T-helper 1 cell (primary cell): ENCODE data around the gene ANKFY1.
A peak's percentile ranks its signal among the peaks of the same experiment; 100 is the strongest.
"Not testable (repeated sequence)": the region's sequence is repeated elsewhere in the genome, so short reads cannot be mapped to it uniquely, and the experiment has no call there.

ENCODE experiments used
- DNase-seq, 5 donors: peaks; one replicate each; pipeline ENCODE4 v3.0.0-alpha.2; 2012 to 2020

ANKFY1 gene

DNA sequence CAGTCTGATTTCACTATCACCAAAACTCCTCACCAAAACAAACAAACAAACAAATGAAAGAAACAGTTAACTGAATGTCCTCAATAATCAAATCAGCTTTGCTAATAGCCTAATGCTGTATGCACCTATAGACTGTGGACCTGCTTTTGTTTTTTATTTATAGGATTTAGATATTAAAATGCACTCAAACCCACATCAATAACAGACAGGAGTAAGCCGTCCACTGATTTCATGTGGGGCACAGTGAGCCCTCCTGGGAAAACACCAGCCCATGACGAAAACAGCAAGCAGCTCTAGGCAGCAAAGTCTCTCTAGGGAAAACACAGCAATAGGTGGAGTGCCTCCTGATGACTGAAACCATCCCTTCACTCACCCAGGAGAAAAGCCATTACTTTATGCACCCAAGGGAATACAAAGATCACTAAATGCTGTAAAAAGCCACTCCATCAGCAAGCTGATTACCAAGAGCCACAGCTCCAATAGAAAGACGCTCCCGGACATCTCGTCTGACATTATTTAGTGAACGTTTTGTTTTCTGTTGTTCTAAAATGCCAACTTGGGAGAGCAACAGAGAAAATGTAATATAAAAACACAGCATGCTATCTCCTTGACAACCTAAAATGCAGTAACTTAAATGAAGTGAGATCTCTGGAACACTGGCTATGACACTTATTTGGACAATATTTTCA is 47.8 kb downstream of the ANKFY1 start:
- no peak for DNase-seq

DNA sequence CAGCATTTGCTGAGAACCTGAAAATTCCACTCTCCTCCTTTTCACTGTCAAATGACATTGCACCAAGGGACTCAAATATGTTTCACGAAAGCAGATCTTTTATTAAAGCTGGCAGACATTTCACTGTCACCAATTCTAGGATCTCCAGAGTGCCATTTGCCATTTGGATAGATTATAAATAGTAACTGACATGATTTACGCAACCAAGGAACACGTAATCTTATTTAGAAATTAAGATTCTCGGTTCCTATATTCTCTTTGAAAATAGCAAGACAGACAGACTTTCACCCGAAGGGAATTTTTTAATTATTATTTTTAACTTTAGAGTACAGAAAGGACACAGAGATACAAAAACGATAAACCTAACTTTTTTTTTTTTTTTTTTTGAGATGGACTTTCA is 49.6 kb downstream of the ANKFY1 start:
- DNase-seq, result no peak

DNA sequence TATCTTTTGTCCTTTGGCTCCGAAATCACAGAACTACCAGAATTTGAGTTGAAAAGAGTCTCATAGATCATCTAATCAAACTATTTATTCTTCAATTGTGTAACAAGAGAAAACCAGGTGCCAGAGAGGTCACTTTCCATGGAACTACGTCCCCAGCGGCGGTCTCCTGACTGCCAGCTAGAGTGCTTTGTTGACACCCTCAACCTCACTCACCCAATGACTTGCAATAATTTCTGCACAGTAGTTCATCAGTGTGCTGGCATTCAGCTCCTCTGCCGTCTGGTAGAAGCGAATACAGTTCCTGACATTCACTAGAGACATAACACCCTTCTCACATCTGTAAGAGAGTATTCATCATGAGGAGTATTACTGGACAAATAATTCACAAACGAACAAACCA is 54.2 kb downstream of the ANKFY1 start:
- no peak for DNase-seq

DNA sequence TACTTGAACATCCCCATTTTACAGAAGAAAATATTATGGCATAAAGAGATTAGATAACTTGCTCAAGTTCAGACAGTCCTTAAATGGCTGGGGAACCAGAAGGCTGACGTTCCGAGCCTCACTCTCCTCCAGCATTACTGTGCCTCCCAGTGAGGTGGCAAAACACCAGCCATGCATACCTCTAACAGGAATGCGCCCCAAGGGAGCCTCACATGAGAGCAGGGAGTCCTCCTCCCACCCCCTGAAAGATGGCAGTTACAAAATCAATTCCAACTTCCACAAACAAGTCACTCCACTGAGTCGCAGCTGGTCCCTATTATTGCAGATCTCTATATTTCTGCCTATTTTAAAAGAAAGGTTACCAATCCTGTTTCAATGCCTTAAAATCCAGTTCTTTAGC is 55.5 kb downstream of the ANKFY1 start:
- DNase-seq, result no peak

DNA sequence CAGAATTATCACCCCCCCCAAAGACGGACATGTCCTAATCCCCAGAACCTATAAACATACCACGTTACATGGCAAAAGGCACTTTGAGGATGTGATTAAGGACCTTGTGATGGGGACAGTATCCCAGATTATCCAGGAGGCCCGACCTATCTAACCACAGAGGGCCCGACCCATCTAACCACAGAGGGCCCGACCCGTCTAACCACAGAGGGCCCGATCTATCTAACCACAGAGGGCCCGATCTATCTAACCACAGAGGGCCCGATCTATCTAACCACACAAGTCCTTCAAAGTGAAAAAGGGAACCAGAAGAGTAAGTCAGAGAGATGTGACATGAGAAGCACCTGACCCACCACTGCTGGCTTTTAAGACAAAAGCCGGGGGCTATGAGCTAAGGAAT is 56.8 kb downstream of the ANKFY1 start:
- no peak for DNase-seq

DNA sequence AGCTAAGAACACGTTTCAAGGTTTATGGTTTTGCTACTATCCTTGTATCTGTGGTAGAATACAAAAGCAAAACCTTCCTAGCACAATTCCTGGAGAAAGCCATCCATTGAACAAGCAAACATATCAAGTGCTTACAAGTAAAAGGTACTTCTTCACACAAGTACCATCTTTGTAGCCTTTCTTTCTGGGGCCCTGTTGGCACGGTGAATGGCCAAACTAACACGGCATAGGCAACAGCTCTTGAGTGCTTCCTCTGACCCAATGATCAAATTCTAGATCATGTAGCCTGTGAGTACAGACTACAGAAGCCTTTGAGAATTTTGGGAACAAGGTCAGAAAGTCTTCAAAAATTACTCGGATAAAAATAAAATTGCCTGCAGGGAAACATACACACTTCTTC is 57.9 kb downstream of the ANKFY1 start:
- DNase-seq, result no peak

DNA sequence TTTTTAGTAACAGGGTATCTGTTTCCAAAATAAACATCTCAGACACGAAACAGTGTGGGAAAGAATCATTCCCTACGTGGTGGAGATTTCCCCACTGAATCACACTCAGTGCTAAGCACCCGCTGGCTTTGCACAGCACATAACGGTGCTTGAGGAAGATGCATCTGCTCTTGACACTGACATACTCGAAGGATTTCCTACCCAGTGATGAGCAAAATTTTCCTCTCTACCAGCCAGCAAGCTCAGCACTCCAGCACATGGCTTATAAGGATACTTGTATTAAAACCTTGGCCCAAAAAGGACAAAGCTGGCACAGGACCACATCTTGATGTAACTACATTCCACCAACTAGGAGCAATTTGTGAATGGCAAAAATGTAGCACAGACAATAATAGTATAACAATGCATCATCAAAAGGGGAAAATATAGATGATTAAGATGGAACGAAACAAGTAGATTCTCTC is 59.0 kb downstream of the ANKFY1 start:
- no peak for DNase-seq

DNA sequence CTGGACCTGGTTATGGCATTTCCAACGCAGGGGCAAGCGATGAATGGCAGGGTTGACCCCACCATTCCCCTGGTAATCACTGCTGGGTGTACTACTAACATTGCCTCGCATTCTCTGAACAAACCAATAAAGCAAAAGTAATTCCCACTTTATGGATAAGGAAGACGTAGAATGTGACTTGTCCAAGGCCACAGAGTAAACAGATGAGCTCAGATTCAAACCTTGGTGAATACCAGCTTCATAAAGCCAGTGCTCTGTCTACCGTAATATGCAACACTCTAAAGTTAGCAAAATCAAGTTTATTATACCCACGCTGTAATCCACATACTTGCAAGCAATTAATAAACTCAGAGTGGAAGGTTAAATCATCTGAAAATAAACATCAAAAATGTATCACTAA is 59.6 kb downstream of the ANKFY1 start:
- no peak for DNase-seq

DNA sequence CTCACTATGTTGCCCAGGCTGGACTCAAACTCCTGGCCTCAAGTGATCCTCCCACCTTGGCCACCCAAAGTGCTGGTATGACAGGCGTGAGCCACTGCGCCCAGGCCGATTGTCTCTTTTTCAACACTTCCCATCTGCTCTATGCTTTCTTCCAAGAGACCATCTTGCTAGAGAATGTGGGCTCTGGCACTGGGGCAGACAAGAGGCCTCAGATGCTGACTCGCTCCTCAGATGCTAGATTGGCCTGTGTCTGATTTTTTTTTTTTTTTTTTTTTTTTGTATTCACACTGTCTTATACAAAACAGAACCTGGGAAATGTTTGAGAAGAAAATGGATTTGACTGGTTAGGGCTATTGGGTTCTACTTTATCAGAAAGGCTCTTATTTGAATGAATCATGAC is 62.6 kb downstream of the ANKFY1 start:
- DNase-seq, result no peak

DNA sequence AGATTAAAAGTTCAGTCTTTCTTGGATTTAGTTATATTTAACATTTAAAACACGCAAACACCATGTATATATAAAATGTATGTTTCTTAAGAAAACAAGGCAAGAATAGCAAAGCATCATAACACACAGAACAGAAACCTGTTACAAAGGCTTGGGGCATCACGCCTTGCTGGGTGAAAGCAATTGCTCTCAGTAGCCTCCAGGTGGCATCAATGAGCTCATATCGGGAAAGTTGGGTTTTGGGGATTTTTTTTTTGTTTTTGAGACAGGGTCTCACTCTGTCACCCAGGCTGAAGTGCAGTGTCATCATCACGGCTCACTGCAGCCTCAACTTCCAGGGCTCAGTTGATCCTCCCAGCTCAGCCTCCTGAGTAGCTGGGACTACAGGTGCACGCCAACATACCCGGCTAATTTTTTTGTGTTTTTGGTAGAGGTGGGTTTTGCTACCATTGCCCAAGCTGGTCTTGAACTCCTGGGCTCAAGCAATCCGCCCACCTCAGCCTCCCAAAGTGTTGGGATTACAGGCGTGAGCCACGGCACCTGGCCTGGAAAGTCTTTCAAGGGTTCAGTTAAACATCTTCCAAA is 63.9 kb downstream of the ANKFY1 start:
- peak in 3 of 5 donors; percentile 8 to 41 (median 29) for DNase-seq

DNA sequence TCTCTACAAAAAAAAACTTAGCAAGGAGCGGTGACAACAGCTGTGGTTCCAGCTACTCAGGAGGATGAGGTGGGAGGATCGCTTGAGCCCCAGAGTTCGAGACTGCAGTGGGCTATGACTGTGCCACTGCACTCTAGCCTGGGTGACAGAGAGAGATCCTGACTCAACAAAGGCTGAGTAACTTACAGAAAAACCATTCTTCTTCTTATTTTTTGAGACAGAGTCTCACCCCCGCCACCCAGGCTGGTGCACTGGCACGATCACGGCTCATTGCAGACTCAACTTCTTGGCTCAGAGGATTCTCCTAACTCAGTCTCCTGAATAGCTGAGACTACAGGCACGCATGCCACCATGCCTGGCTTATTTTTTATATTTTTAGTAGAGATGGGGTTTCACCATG is 64.8 kb downstream of the ANKFY1 start:
- DNase-seq, result no peak

DNA sequence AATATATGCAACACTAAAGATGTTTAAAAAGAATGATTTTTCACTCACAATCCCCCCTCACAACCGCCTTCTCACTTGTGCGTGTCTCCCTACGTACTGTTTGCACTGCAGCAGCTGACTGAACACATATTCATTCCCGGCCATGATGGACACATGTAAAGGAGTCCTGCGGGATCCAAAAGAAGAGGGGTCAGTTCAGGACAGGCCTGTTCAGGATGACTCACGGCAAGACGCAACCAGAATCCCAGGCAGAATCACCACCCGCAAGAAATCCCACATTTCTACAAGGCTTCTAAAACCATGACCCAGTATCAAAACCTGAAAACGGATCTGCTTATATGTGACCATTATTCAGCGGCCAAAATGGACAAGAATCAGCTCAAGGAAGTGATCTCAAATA is 68.5 kb downstream of the ANKFY1 start:
- DNase-seq, result no peak

DNA sequence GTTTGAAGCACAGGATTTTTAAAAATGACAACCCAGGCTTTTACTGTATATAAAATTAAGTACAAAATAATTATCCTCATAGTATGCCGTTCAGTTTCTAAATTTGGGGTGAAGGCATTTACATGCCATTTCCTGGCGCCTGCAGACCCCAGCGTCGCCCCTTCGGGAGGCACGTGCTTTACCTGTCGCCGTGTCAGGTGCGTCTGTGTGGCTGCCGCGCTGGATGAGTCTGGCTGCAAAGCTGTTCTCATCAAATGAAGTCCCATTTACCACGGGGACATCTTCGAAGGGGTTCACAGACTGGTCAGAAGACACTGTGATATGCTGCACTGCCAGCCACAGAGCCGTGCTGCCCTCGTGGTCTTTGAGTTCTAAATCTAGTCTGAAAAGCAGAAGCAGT is 69.0 kb downstream of the ANKFY1 start:
- no peak for DNase-seq

DNA sequence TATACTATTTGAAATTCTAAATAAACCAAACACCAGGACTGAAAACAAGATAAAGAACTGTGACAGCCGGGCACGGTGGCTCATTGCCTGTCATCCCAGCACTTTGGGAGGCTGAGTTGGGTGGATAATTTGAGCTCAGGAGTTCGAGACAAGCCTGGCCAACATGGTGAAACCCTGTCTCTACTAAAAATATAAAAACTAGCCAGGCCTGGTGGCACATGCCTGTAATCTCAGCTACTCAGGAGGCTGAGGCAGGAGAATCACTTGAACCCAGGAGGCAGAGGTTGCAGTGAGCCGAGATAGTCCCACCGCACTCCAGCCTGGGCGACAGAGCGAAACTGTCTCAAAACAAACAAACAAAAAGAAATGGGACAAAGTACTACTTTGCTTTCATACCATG is 73.0 kb downstream of the ANKFY1 start:
- not testable (repeated sequence) for DNase-seq

DNA sequence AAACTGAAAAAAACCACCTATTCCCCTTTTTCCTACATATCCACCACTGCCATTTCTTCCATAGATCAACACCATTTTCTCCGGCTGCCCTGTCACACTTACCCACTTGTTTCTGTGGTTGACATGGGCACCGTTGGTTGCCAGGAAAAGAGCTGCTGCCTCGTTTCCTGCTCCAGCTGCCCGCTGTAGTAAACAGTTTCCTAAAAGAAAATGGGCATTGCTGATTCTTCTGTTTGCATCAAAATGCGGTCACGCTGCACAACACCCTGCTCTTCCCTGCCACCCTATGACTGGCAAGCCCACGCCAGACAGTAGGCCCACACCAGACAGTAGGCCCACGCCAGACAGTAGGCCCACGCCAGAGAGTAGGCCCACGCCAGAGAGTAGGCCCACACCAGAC is 74.5 kb downstream of the ANKFY1 start:
- peak in 1 of 5 donors; percentile 31 for DNase-seq

DNA sequence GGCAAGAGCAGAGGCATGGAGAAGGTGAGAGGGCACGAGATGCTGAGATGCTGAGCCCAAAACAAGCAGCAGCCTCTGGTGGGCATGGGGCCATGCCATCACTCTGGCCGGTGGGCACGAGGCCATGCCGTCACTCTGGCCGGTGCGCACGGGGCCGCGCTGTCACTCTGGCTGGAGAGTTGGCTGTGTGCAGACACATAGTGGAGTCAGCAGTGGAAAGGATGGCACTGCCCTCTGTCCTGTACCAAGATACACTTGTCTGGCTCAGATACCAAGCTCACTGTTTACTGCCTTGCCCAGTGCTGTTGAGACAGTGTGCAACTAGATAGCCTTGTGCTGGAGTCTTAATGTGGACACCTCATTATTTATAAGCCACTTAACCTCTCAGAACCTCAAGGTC is 75.7 kb downstream of the ANKFY1 start:
- DNase-seq, result no peak

DNA sequence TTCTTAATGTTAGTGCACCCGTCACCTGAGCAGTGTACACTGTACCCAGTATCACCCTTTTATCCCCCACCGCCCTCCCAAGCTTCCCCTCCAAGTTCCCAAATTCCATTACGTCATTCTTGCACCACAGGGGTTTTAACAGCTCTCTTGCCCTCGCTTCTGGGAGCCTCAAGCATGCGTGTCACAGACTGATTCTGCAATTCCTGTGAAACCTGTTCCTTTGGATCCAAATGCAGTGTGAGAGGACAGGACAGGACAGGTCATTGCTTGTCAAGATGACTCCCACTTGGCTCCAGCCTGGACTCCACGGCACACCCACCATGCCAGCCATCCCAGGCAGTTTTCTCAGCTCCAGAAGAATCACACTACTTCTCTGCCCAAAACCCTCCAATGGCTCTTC is 76.7 kb downstream of the ANKFY1 start:
- DNase-seq, result no peak

DNA sequence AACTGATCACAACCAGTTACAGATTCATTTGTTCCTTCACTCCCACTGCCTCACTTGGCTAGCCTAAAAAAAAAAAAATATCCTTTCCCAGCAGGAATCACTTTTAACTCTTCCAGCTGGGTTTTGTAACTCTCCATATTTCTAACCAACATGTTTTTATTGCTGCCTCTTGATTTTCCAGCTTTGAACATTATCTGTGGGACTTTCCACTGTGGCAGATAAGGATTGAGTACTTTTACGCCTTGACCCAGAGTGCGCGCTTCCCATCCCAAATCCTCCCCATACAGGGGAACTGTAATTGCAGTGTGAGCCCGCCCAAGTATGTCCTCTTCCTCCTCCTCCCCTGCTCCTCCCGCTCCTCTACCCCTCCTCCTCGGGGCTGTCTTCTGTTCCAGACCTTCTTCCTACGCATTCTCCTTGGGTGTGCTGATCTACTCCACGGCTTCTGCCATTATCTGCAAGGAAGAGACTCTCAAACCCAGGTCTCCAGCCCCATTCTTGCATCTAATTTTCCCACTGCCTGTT is 77.4 kb downstream of the ANKFY1 start:
- no peak for DNase-seq

DNA sequence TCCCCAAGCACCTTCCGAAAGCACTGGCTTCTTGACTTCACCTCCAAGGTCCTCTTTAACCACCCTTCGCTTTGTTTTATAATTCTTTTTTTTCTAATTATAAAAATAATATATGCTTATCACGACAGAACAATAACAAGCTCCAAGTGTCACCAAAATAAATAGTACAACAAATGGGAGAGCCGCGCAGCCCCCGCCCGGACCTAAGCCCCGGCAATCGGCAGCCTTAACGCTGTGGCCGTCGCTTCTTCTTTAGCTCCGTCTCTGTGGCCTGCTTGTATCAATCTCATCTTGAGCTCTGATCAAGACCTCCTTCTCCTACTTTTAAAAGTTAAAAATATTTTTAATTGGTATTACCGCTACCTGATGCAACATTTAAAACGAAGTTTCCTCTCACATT is 78.1 kb downstream of the ANKFY1 start:
- no peak for DNase-seq

DNA sequence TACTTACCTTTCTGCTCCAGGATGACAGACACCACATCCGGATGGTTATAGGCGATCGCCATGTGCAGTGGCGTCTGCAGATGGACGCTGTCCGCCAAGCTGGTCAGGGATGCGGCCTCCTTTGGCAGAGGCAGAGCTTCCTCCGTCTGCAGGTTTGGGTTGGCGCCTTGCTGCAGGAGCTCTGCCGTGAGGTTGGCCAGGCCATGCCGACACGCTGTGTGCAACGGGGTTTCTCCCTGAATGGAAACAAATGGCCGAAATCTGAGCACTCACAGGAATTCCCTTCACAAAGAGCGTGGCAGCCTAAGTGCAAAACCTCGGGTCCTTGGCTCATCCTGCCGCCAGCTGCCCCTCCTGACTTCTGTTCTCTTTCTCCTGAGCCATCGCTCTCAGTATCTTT is 79.0 kb downstream of the ANKFY1 start:
- no peak for DNase-seq

DNA sequence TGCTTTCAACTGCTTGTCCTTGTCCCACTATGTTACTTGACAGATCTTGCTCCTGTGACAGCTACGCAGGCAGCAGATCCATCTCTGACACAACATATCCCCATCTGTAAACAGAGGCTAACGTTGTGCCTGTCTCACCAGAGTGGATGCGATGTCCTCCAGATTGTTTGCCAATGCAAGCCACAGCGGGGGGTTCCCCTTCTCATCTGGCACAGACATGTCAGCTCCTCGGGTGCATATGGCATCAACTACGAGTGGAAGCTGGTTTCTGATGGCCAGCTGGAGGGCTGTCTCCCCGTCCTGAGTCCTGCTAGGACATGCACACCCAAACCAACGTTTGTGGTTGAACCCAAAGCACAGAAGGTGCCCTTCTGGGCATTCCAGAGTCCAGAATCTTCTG is 81.7 kb downstream of the ANKFY1 start:
- no peak for DNase-seq

DNA sequence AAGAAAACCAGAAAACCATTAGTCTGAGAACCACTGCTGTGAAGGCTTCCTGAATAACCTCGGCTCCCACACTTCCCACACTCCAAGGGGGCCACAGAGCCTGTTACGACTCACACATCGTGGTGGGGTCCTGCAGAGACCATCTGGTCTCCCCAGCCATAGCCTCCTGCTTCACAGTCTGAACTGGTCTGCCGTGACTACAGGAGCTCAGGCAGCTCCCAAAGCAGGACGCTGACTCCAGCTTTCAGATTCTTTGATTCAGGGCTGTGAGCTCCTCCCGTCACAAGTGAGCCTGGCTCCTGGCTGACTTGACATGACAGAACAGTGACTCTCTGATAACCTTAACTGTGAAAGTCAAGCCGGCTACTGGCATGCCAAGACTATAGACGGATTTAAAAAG is 83.0 kb downstream of the ANKFY1 start:
- no peak for DNase-seq

DNA sequence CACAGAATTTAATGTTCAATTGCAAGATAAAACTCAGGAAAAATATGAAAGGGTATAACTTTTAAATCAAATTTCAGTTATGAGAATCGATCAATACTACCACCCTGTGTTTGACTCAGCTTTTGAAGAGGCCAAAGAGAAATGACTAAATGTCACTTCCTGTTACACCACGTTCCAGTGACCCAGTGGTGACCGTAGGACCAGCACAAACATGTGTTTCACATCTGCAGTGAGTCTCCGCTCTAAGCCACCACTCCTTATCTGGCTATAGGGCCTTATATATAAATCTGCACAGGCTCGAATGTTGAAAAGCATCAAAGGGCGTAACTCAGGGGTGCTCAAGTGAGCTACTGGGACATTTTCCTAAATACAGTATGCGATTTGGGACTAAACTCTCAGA is 84.7 kb downstream of the ANKFY1 start:
- no peak for DNase-seq

DNA sequence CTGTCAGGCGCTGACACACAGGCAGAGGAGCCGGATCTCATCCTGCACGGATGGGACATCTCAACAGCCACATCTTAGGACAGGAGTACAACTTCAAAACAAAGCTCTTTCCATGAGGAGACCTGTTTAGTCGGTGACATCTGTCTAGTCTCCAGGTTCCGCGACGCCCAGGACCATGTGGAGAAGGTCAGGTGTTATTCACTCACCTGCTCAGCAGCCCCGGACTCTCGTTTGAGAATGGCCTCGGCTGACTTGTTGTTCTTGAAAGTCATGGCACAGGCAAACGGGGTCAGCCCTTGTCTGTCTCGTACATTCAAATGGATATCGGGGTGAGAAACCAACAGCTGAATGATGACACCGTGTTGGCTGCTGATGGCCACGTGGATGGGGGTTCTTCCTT is 85.1 kb downstream of the ANKFY1 start:
- DNase-seq, result no peak

DNA sequence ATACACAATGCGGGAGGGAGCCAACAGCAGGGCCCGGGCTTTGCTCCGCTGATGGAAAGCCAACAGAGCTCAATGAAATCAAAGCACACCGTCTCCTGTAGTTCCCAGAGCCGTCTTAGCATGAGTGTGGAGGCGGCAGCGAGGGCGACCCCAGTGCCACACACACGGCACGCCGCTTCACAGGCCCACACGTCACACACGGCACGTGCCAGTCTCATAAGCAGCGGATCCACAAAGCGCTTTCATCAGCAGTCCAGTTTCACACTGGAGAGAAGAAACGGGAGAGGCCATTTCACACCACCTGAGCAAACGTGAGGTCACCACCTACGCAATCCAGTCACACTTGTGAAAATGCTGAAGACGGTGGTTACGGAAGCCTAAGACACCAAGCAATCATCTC is 86.0 kb downstream of the ANKFY1 start:
- peak in 1 of 5 donors; percentile 25 for DNase-seq
